Activated CD8-positive, alpha-beta memory T cell treated with anti-CD3 and anti-CD28 coated beads, Interleukin-2, amount 50 U/mL, for 1 hour (primary cell): ENCODE measurements around the gene ANKAR.
"Not testable (repeated sequence)": the region's sequence is repeated elsewhere in the genome, so short reads cannot be mapped to it uniquely, and the experiment has no call there.

Experiments
- DNase-seq: peaks from one replicate; pipeline ENCODE4 v3.0.0-alpha.2; 2020; ENCODE audit errors: extremely low read depth

Gene ANKAR

DNA sequence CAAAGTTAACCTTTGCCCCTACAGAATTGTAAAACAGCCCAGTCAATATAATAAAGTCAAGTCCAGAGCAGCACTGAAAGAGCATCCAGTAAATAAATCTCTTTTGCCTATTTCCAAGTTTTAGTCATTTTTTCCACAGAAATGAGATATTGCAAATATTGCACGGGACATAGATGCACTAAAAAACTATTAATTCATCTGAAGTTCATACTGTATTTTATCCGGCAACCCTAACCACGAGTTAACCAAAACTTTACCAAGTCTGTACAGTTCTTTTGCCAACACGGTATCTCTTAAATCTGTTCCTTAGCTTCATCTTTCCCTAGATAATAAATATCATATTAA lies 13.7 kb upstream of the ANKAR start:
- DNase-seq, result no peak

DNA sequence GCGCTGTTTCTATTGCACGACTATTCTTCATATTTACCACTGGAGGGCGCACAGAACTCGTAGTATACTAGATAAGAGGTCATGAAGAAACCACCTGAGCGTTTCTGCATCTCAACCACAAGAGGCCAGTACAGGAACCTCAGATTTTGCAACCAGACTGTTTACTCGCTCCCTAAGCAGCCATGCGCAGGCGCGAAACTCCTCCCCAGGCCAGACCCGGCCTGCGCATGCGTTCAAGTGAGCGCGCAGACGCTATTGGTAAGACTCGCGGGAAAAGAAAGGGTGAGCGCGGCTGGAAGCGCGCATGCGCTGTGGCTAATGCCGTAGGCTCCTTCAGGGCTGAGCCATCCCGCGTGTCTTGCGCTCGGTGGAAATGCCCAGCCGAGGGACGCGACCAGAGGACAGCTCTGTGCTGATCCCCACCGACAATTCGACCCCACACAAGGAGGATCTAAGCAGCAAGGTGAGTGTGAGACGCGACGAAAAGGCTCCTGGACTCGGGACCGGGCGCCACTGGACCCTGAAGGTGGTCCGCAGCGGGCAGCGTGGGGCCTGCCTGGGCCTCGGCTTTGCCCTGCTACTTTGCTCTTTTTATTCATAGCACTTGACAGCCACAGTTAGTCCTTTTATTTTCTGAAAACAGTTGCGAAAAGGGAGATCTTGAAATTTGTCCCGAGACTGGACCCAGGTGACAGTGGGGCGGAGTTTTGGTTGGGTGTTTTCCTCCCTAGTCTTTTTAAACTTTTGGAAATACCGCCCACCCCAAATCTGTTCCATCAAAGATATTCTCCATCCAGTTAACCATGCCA lies 13.1 kb upstream of the ANKAR start, which contains the start of gene ASNSD1:
ASNSD1 (plus strand) TSS at position 312 of the 809 bp plus-strand sequence. CDS start 4,674 bp downstream, outside the sequence.
- peak; percentile 99 for DNase-seq

DNA sequence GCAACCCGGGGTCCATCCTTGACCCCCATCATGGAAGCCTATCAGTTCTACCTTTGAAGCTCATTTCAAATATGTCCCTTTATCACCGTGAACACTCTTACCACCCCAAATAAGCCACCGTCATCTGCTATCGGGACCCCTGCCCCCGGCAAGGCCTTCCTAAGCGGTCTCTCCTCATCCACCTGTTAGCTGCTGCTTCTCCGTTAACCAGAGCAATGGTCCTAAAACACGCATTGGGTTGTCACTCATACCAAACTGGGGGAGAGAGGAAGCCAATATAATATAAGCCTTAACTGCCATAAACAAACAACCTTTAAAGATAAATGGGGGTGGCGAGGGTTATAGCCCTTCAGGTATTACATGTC lies 12.5 kb upstream of the ANKAR start:
- no peak for DNase-seq

- no peak for DNase-seq
Measured at GRCh38 chr2:189662669-189663226, 11.7 kb upstream of the ANKAR start.

- not testable (repeated sequence) for DNase-seq
Measured at GRCh38 chr2:189663319-189663718, 11.2 kb upstream of the ANKAR start.

GRCh38 chr2:189669913-189670312 lies 4.6 kb upstream of the ANKAR start:
- DNase-seq, result no peak

DNA sequence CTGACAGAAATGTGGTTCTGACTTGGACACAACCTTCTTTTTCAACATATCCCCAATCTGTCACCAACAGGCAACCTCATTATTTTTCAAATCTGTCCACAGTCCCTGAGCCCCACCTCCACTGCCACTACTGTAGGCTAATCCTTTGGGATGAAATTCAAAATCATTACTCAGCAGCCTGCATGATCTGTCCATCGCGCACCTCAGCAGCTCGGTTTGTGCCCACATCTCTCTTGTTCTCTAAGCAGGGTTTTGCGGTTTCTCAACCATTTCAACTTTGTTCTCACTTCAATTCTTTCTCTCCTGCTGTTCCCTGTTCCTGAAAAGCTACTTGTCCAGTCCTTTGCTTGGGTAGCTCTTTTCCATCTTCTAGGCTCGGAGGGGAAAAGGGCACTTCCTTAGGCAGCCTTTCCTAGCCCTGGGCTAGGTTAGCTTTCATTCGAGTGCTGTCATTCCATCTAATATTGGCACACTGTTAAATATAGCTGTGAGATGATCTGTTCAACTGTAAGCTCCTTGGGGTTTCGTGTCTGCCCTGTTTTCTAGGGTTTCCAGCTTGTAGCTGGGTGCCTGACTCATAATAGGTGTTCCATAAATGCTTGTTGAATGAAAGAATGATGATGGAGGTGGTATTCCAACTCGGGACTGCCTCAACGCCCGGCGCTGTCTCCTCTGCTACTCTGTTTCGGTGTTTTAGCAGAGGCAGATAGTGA lies 653 bp upstream of the ANKAR start:
- DNase-seq, result no peak

GRCh38 chr2:189676471-189676870 lies 2.0 kb downstream of the ANKAR start:
- DNase-seq, result no peak

DNA sequence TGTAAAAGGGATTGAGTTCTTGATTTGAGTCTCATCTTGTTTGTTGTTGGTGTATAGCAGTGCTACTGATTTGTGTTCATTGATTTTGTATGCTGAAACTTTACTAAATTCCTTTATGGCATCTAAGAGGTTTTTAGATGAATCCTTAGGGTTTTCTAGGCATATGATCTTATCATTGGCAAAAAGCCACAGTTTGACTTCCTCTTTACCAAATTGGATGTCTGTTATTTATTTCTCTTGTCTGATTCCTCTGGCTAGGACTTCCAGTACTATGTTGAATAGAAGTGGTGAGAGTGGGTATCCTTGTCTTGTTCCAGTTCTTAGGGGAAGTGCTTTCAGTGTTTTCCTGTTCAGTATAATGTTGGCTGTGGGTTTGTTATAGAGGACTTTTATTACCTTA lies 4.8 kb downstream of the ANKAR start:
- no peak for DNase-seq

- DNase-seq, result no peak
Measured at GRCh38 chr2:189681203-189681602, 6.7 kb downstream of the ANKAR start.

GRCh38 chr2:189681903-189682302 lies 7.4 kb downstream of the ANKAR start:
- no peak for DNase-seq

DNA sequence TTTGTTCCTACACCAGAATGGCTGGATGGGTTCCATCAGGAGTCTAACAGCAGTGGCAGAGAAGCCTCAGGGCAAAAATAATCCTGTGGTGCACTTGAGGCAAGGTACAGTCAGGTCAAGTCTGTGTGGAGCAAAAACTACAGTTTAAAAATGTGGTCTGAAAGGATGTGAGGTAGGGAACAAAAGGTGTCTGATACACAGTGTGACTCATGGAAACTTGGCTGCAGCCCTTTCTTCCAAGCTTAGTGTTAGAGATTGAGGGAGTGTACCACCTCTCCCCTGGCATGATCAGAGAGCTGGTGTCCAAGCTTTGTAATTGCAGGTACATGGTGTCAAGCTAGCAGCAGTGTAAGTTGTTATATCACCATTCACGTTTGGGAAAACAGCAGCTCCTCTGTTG lies 8.9 kb downstream of the ANKAR start:
- no peak for DNase-seq

GRCh38 chr2:189684811-189685210 lies 10.3 kb downstream of the ANKAR start:
- no peak for DNase-seq

DNA sequence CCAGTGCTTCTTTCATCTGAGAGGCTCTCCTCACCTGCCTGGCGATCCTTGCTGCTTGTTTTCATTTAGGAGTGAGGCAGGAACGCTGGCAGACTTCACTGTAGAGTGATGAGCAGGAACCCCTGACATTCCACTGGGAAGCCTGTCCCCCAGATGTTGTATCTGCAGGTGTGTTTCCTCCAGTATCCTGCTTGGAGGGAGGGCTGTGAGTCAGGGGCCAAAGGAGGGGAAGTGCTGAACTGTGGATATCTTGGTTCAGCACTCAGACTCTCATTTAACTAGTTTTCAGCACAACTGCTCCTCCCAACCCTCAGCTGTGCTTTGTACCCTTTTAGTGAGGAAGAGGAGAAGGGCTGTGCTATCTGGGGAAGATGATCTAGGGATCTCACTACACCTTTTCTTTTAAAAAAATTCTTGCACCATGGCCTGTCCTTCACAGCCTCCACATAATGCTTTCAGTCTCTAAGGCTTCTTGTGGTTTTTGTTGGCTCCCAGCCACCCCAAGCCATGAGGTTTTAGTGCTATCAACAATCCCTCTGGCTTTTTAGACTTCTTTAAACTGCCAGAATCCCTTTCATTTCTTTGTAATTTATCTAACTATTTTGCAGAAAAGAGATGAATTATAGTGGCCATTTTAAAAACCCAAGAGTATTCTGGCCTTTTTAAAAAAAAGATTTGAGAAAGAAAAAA lies 11.2 kb downstream of the ANKAR start:
- no peak for DNase-seq

DNA sequence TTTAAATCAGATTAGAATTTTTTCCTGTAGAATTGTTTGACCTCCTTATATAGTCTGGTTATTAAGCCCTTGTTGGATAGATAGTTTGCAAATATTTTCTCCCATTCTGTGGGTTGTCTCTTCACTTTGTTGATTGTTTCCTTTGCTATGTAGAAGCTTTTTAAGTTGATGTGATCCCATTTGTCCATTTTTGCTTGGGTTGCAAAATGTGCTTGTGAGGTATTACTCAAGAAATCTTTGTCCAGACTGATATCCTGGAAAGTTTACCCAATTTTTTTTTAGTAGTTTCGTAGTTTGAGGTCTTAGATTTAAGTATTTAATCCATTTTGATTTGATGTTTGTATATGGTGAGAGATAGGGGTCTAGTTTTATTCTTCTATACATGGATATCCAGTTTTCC lies 13.3 kb downstream of the ANKAR start:
- not testable (repeated sequence) for DNase-seq

DNA sequence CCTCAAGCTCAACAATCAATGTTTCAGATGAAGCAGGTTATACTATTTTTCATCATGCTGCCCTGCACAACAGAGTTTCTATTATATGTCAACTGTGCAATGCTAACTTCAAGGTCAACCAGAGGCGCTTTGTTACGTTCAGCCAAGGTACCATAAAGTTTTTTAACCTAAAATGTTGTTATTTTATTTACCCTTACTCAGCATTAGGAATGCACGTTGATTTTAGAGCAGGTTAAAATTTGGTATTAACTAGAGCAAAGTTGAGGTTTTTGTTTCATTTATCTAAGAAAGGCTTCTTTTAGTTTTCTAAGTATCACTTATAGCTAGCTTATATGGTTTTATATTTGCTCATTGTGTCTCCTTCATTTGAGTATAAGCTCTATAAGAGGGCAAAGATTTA lies 21.8 kb downstream of the ANKAR start:
- DNase-seq, result no peak

- peak; percentile 21 for DNase-seq
Measured at GRCh38 chr2:189698020-189698887, 23.8 kb downstream of the ANKAR start.

DNA sequence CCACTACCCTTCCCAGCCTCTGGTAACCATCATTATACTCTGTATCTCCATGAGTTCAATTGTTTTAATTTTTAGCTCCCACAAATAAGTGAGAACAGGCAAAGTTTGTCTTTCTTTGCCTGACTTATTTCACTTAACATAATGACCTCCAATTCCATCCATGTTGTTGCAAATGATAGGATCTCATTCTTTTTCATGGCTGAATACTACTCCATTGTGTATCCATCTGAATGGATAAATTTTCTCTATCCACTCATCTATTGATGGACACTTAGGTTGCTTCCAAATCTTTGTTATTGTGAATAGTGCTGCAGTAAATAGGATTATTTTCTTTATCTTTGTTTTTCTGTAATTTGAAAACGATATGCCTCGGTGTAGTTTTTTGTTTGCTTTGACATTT lies 26.2 kb downstream of the ANKAR start:
- DNase-seq, result no peak

DNA sequence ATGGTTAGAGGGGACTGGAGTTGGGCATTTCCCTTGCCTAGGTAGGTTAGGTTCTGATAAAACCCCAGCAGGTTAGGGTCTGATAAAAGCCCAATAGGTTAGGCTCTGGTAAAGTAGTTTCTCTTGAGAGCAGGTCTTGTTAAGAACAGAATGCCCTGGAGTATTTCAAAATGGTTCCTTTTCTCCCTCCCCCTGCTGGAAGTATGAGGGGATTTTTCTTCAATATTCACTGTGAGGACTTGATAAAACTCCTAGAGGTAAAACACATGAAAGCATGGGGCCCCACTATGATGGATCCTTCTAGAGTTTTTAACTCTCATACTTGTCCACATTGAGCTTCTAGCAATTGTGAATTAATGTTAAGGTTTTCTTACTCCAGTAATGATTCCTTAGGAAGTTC lies 27.6 kb downstream of the ANKAR start:
- DNase-seq, result no peak

GRCh38 chr2:189709501-189710221 lies 35.2 kb downstream of the ANKAR start:
- no peak for DNase-seq

DNA sequence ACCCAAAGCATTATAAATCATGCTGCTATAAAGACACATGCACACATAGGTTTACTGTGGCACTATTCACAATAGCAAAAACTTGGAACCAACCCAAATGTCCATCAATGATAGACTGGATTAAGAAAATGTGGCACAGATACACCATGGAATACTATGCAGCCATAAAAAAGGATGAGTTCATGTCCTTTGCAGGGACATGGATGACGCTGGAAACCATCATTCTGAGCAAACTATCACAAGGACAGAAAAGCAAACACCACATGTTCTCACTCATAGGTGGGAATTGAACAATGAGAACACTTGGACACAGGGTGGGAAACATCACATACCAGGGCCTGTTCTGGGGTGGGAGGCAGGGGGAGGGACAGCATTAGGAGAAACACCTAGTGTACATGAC lies 43.1 kb downstream of the ANKAR start:
- not testable (repeated sequence) for DNase-seq
